Lower leg skin (tissue), 3 donors: ENCODE measurements around the gene RAB12.

Experiments
- POLR2A ChIP-seq, 2 donors: fragments of 450-650 bp; IDR thresholded peaks; one replicate each; pipeline ENCODE4 v1.6.1; 2016 to 2017; ENCODE audit warnings: antibody characterized with exemption in 2 of 2, mild to moderate bottlenecking in 1 of 2, moderate library complexity in 1 of 2
- TF ChIP-seq, protein P1 (sequence below), 3 donors: fragments of 450-650 bp; IDR thresholded peaks; one replicate each; pipeline ENCODE4 v1.5.1; 2016; ENCODE audit warnings: antibody characterized with exemption in 3 of 3, mild to moderate bottlenecking in 3 of 3, moderate library complexity in 2 of 3

DNA sequence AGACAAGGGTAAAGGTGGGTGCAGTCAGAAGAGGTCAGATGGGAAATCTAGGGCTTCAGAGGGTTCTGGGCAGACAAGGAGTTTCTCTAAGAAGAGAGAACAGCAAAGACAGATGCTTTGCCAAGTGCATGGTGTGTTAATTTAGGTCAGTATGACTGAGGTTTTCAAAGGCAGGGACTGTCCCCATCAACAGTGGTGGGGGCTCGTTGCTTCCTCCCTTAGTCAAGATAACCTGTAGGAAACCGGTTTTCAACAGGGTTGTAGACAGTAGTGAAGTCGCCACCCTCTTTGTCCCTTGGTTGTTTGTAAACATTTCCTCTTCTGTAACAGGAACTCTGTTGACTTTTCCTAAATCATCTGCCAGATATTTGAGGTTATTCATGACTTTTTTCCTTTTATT, 11.6 kb downstream of the RAB12 start:
- TF ChIP-seq, protein P1, sequence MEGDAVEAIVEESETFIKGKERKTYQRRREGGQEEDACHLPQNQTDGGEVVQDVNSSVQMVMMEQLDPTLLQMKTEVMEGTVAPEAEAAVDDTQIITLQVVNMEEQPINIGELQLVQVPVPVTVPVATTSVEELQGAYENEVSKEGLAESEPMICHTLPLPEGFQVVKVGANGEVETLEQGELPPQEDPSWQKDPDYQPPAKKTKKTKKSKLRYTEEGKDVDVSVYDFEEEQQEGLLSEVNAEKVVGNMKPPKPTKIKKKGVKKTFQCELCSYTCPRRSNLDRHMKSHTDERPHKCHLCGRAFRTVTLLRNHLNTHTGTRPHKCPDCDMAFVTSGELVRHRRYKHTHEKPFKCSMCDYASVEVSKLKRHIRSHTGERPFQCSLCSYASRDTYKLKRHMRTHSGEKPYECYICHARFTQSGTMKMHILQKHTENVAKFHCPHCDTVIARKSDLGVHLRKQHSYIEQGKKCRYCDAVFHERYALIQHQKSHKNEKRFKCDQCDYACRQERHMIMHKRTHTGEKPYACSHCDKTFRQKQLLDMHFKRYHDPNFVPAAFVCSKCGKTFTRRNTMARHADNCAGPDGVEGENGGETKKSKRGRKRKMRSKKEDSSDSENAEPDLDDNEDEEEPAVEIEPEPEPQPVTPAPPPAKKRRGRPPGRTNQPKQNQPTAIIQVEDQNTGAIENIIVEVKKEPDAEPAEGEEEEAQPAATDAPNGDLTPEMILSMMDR (IDR thresholded peaks at IDR 0.05), result no peak
- TF ChIP-seq POLR2A (IDR thresholded peaks at IDR 0.05), result no peak
